ENCODE results near the gene PRR5L.

Gene PRR5L

DNA sequence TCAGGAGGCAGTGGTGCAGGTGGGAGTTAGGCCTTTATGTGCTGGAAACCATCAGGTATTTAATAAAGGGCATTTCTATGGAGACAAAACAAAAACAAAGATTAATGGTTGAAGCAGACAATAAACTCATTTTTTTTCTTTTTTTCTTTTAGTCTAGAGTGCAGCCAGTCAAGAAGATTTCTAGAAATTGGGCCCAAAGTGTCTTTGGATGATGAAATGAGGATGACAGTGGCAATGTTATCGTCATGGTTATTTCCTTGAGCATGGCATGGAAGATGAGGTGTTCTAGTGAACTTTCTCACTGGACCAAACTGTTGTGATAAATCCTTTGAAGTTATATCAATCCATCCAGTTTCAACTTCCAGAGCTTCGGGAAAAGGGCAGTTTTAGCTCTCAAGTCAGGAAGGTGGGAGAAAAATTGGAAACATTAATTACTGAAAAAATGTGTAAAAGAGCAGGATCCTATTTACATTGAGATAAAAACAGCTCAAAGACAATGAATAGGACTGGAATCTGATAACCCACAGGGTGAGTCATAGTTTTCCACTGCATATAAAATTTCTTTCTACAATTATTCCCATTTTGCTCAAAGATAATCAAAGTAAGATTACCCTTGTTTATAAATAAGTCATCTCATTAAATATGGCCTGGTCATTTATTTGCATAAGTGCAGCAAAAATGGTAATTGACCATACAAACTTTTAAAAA lies 33.0 kb downstream of the PRR5L start:
- no peak for DNase-seq

DNA sequence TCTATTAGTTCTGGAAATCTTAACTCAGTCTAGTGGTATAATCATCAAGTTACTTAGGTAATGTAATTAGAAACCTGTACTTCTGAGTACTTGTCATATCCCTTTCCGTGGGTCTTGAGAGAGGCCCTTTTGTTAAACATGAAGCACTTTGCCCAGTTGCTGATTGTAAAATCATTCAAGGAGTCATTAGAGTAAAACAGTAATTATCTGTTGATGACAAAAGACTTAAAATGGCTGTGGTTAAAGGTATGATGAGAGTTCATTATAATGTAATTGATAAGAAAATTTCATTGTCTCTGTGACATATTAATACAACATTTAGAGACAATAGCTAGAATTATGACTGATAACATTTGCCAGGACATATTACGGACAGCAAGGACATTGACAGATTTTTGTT lies 34.3 kb downstream of the PRR5L start:
- DNase-seq, result no peak

- DNase-seq, result no peak
Measured at GRCh38 chr11:36333468-36333867, 37.4 kb downstream of the PRR5L start.

- DNase-seq, result peak; percentile 72
Measured at GRCh38 chr11:36333897-36334296, 37.8 kb downstream of the PRR5L start.

GRCh38 chr11:36339888-36340287 lies 43.8 kb downstream of the PRR5L start:
- DNase-seq, result no peak

DNA sequence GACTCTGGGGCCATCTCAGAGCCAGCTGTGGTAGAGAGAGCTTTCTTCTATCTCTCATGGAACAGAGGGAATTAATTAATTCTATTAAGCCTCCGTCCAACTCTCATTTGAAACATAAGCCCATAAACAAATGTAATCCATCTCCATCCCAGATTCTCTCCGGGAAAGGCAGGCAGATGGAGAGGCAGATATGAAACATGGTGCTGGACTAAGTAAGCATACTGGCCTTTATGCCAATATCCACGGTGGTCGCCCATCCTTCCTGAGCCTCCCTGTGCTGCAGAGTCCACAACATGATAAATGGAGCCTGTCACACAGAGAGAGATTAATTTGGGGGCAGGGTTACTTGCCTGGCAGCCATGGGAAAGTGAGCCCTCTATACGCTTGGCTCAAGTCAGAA lies 44.8 kb downstream of the PRR5L start:
- no peak for DNase-seq

GRCh38 chr11:36341915-36342314 lies 45.8 kb downstream of the PRR5L start:
- DNase-seq, result no peak

DNA sequence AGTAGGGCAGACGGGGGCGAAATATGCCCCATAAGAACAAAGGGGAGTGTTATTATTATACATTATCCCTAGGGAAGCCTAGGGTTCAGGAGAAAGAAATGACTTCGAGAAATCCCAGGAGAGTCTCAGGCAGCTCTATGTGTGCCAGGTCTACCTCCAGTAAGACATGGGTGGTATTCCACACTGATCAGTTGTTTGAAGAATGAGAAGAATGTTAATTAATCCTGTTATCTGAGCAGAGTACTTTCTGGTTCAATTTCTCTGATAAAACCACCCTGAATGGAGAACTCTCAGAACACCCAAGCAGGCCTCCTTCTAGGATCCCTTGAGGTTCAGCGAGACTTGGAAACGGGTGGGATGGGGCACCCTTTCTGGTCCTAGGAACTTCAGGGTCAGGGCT lies 46.2 kb downstream of the PRR5L start:
- no peak for DNase-seq

DNA sequence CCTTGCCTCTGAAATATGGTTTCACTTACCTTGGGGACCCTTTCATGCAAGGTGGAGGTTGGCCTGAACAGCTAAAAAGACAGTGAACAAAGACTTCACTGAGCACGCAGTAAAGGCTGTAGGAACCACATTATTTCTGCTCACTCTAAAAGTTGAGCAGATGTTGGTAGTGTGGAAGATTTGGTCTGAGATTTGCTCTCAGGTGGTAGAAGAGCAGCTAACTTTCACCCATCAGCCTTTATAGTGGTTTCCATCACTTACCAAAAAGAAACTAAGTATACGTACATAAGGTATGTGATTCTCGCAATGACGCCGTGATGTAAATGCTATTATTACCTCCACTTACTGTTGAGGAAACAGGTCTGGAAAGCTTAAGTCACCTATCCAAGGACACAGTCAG lies 47.3 kb downstream of the PRR5L start:
- no peak for DNase-seq

GRCh38 chr11:36345084-36345511 lies 49.0 kb downstream of the PRR5L start:
- no peak for DNase-seq

DNA sequence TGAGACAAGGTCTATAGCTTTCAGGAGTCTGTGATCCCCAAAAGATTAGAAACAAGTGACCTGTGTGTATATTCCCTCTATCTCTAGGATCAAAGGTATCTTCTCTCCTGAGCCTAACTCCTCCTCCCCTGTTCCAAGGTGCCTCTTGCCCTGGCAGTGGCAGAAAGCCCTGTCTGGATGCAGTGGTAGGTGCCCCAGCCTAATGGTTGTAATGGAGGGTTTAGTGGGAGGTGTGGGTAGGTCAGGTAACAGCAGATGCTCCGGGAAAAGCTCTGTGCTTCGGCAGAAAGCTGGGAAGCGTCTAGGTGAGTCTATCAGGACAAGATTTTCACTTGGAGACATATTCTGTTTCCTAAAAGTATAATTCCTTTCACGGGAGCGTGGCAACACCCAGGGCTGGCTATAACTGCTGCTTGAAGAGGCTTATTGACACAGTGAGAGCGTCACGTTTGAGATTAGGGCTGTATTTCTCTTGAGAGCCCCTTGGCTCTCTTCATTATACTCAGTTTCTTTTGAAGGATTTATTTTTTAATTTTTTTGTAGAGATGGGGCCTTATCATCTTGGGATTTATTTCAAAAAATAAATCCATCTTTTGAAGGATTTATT lies 49.5 kb downstream of the PRR5L start:
- no peak for DNase-seq

DNA sequence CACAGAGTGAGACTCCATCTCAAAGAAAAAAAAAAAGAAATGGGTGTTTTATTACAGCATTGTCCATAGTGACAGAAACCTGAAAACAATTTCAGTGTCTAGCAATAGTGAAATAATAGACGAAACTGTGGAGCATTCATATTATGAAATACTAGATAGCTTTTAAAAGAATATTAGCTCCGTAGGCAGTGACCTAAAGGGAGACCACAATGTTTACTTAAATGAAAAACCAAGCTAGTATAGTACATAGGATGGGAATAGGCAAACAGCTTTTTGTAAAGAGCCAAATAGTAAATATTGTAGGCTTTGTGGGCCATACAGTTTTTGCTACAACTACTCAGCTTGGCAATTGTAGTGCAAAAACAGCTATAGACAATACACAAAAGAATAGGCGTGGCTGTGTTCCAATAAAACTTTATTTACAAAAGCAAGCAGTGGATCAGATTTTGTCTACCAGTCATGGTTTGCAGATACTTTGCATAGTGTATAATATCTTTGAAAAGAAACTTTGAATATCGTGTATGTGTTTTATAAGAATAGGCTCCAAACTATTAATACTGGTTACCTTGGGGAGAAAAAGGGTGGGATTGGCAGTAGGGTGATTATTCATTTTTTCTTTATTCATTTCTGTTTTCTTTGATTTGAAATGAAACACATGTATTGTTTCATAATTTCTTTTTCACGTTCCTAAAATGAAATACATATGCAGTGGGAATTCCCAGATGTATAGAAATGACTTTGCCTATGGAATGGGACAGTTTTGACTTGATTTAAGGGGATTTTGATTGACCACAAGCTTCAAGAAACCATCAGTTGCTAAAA lies 50.7 kb downstream of the PRR5L start:
- no peak for DNase-seq

DNA sequence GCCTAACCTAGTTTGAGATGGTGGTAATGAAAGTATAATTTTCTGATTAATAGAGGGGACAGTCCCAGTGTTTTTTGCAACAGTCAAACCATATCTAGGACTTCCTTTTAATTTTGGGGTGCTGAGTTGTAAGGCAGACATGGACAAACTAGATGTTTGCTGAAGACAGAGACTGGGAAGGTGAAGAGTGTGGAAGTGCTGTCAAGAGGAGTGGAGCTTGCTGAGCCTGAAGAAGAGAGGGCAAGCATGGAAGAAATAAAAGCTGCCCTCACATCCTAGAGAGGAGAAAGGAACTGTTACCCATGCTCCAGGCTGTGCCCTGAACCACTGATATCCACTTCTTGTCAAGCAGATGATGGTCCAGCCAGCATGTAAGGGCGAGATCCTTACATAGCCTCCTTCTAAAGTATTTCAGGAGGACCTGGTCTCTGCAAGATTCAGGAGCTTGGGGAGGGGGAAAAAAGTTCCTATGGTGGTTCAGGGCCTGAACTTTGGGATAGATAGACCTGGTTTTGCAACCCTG lies 51.4 kb downstream of the PRR5L start:
- DNase-seq, result no peak

DNA sequence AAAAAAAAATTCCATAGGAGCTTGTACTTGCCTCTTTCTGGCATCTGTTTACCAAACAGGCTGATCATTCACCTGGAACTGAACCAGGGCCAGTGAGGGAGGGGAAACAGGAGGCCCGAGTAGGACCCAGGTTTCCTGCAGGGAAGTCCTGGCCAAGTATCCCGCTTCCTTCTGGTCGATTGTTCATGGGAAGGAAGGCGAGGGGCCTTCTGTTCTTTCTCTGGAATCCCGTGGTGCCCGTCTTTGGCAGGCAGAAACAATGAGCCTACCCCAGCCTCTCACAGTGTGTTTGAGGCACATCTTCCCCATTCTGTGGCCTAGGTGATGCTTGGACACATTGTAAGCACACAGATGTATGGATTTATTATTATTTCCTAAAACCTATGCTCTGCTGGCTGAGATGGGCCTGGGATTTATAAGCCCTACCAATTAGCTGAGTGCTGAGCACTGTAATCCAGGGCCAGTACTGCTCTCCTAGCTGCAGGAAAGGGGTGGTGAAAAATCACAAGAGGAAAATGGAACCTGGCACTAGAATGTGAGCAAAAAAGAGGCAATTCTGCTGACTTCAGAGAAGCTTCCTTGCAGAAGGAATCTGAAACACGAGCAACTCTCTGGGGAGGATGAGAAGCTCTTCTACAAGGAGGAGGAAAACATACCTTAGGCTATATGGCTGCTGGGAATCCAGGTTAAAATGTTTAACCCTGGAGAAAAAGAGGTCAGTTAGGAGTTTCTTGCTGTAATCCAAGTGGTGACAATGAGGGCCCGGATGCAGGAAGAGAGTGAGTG lies 53.5 kb downstream of the PRR5L start:
- peak; percentile 13 for DNase-seq

- no peak for DNase-seq
Measured at GRCh38 chr11:36350137-36350513, 54.0 kb downstream of the PRR5L start.

DNA sequence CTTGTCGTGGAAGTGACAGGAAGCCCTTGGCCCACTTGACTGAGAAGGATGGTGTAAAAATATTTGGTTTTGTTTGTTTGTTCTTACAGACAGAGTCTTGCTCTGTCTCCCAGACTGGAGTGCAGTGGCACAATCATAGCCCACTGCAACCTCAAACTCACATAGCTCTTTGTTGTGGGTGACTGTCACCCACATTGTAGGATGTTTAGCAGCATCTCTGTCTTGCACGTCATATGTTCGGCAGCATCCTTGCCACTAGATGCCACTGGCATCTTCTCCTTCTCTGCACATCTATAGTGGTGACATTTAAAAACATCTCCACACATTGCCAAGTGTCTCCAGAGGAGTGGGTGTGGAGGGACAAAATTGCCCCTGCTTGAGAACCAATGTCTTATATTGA lies 56.8 kb downstream of the PRR5L start:
- DNase-seq, result no peak

DNA sequence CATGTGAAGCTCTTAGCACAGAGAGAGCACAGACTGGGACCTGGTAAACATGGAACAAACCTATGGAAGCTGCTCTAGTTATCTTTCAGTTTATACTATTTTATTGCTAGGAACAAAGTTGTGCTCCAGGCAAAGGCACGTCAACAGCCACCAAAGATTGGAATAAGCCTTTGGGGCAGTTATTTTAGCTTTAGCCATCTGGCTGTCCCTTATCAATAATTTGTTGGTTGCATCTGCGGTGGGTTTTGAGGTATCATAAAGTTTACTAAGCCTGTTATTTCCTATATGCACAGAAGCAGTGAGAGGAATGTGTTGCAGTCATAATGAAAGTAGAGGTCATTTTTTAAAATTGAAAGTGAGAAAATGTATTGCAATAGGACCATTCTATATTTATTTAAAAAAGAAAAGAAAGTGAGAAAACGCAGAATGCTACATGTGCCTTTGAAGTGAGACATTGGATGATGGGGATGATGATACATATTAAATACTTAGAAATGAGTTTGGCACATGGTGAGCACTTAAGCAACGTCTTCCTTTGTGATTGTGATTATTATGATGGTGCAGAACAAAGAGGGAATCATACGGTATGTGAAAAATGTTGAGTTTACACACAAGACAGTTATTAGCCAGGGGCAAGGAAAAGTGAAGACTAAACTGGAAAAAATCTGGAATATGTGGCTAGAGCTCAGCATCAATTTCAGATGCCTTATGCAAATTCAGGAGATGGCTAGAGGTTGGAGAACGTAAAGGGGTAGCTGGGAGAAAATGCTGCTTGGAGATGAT lies 58.3 kb downstream of the PRR5L start:
- no peak for DNase-seq

GRCh38 chr11:36356201-36356600 lies 60.1 kb downstream of the PRR5L start:
- peak; percentile 16 for DNase-seq

- no peak for DNase-seq
Measured at GRCh38 chr11:36357831-36358230, 61.7 kb downstream of the PRR5L start.

GRCh38 chr11:36358436-36358835 lies 62.3 kb downstream of the PRR5L start:
- no peak for DNase-seq

DNA sequence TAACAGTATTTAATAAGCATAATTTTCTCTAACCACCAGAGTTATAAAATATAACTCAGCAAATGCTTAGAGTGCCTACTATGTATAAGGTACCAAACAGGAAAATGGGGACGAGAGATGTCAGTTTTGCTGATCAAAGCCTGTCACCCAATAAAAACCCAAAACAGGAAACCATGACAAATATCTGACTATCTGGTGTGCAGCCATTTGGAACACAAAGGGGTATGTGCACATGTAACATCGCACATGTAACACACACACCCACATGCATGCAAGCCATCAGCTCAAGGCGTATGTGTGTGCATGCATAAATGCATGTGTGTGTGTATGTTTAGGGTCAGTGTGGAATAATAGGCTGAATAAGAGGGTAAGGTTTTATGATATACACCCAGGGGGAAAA lies 64.2 kb downstream of the PRR5L start:
- DNase-seq, result no peak

DNA sequence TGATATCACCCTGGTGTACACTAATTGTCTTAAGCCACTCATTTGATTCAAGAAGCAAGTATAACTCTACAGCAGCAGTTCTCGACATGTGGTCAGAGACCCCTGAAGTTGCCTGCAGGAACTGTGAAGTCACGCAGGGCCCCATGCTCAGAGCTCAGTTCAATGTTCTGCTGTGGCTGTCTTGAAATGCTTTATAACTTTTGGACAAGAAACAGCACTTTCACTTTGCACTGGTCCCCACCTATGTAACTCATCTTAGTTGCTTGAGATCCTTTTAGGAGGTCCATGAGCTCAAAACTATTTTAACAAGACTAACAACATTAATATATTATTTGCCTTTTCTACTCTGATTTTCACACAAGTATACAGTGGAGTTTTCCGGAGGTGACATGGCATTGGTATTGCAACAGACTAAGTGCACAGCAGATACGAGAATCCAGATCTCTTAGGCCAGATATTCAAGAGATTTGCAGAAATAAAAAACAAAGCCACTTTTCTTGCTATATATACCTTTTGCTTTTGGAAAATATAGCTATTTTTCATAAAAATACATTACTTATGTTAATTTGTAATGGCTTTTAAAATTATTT lies 64.8 kb downstream of the PRR5L start:
- no peak for DNase-seq

Data from NCI-H2171 (cell line).